SK-MEL-5 (cell line): Measurements from ENCODE around the gene BSND. TPM values are rescaled to one million over a fixed set of nuclear protein-coding genes. Genes with fewer than 3 reads are reported as not detected.
A peak's percentile ranks its signal among the peaks of the same experiment; 100 is the strongest.
"Not testable (repeated sequence)": the region's sequence is repeated elsewhere in the genome, so short reads cannot be mapped to it uniquely, and the experiment has no call there.

Experiments used
- DNase-seq: peaks from one replicate; pipeline ENCODE4 v3.0.0-alpha.2; 2016; ENCODE audit warnings: low read depth, low spot score
- in situ Hi-C: cut with HindIII; loops from 2 replicates; pipeline ENCODE4 v1.10.0; 2016; ENCODE audit warnings: low sequenced_read_pairs, high pct_unique_total_duplicates, low pct_unique_long_range_greater_than_20kb
- total RNA-seq: library from RNA; depleted of rRNA; stranded (reverse); fragments of >200 nt; shearing (Covaris generic); gene quantifications from 2 replicates; pipeline ENCODE4 v1.2.3, GENCODE V29; 2014

The BSND gene
- total RNA-seq, 1 experiment from 2014 or later: not detected

DNA sequence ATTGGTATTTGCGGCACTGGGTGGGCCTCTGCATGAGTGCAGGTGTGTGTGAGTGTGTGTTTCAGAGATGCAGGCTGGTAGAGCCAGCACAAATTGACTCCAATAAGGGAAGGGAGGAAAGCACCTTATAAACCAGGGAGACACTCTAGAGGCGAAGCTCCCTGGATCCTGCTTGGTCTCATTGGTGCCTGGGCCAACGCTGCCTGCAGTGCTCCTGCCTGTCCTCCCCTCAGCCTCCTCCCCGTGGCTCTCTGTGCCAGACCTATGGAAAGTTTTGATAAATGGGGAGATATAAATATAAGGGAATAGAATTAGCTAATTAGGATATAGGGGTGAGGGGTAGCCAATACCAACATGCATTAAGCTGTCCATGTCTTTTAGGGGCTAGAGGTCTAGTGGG is 2.6 kb downstream of the BSND start:
- in situ Hi-C loops: no loop called here
- DNase-seq: no peak

GRCh38 chr1:55002686-55003085 is 4.0 kb downstream of the BSND start:
- DNase-seq: no peak
- in situ Hi-C loops: no loop called here

GRCh38 chr1:55005351-55006140 is 6.8 kb downstream of the BSND start:
- in situ Hi-C loops: no loop called here
- DNase-seq: no peak

DNA sequence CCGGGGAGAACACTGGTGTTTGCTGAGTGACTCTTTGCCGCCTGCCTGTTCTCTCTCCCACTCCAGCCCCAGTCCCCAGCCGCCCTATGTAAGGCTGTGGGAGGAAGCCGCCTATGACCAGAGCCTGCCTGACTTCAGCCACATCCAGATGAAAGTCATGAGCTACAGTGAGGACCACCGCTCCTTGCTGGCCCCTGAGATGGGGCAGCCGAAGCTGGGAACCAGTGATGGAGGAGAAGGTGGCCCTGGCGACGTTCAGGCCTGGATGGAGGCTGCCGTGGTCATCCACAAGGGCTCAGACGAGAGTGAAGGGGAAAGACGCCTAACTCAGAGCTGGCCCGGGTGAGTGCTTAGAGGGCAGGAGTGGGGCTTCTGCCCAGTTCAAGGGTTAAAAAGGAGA is 8.2 kb downstream of the BSND start:
- DNase-seq: no peak
- in situ Hi-C loops: no loop called here

- in situ Hi-C loops: no loop called here
- DNase-seq: no peak
These were observed 8.9 kb downstream of the BSND start for GRCh38 chr1:55007625-55008024.

DNA sequence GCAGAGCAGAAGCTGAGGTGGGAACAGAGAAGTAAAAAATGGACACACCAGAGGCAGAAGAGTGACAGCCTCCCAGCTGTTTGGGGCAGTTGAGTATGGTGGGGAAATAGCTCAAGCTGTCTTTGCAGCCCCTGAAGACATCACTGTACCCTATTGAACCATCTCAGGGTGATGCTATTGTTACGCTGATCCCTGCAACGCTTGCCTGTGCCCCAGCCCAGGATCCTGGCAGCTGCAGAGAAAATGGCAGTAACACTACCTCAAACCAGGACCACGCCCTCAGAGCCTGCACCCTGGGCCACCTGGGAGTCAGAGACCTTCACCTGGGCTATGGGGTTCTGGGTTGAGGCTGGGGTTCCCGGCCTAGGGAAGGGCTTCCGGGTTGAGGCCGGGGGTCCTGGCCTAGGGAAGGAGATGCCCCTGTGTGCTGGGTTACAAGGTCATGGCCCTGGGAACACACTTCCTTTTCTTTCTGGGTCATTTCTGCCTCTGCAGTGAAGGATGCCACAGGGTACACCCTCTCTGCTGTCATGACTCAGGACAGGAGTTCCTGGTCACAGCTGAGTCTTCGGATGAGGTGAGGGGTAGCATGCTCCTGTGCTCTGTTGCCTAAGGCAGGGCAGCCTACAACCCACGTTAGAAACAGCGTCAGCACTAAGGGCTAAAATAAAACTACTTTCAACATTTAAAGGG is 11.6 kb downstream of the BSND start:
- no peak for DNase-seq
- in situ Hi-C loops: no loop called here

DNA sequence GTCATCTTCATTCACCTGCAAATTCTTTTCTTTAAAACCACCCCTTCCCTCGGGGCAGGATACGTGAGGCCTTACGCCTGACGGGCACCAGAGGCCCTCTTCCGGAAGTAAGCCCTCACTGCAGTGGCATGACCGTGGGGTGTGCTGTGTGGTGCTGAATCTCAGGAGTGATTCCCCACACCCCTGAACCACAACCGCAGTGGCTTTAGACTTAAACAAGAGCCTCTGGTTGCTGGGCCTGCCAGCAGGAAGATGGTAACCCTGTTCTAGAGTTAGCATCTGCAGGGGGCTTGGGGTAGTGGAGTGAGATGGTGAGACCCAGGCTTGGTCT is 12.1 kb downstream of the BSND start:
- no peak for DNase-seq
- in situ Hi-C loops: no loop called here

GRCh38 chr1:55012661-55013060 is 13.9 kb downstream of the BSND start:
- in situ Hi-C loops: no loop called here
- no peak for DNase-seq

DNA sequence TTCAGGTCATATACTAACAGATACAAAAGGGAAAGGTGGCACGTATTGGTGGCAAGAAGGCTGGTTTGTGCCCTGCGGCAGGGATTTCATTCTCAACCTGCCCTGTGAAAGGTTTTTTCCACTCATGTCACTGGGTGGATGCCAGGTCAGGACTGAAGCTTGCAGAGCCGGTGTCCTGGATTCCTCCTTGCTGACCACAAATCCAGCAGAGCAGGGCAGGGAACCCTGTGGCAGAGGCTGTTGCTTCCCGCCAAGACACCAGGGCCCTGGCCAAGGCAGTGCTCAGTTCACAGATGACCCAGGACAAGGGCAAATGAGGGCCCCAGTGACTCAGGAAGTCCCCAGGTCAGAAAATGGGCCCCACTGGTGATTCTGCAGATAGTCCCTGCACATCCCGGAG is 16.4 kb downstream of the BSND start:
- no peak for DNase-seq
- in situ Hi-C loops: no loop called here

GRCh38 chr1:55015731-55016620 is 17.2 kb downstream of the BSND start:
- DNase-seq: no peak
- in situ Hi-C loops: no loop called here

- in situ Hi-C loops: no loop called here
- DNase-seq: no peak
These were observed 19.7 kb downstream of the BSND start for GRCh38 chr1:55018395-55018794.

- peak; percentile 81 for DNase-seq
- in situ Hi-C loops: no loop called here
These were observed 23.3 kb downstream of the BSND start for GRCh38 chr1:55021942-55022546.

- DNase-seq, in situ Hi-C loops: not testable (repeated sequence)
These were observed 25.4 kb downstream of the BSND start for GRCh38 chr1:55024163-55024562.

GRCh38 chr1:55026682-55027081 is 27.9 kb downstream of the BSND start:
- in situ Hi-C loops, DNase-seq: not testable (repeated sequence)

- in situ Hi-C loops, DNase-seq: not testable (repeated sequence)
These were observed 32.4 kb downstream of the BSND start for GRCh38 chr1:55031098-55031497.

GRCh38 chr1:55033265-55033614 is 34.5 kb downstream of the BSND start:
- no peak for DNase-seq
- in situ Hi-C loops: no loop called here

- no peak for DNase-seq
- in situ Hi-C loops: no loop called here
These were observed 35.9 kb downstream of the BSND start for GRCh38 chr1:55034476-55035133.

DNA sequence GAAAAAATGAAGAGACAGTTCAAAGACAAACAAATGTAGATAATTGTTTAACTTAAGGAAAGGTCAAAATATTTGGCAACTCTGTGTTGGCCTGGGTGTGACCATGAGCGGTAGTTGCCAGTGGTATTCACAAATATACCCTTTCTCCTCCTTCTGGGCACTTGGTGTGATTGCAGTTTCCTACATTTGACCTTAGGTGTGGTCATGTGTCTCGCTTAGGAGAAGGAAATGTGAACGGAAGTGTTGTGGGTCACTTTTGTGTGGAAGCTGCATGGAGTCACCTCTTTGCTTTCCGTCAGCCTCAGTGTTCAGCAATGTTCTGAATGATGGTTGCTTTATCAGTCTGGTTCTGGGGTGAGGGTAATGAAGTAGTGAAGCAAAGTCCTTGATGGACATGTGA is 37.2 kb downstream of the BSND start:
- DNase-seq: peak; percentile 50
- in situ Hi-C loops: no loop called here
